ENCODE data around the gene AQP7.
"Not testable (repeated sequence)": the region's sequence is repeated elsewhere in the genome, so short reads cannot be mapped to it uniquely, and the experiment has no call there.

AQP7 gene

GRCh38 chr9:33393581-33393980, 8.8 kb downstream of the AQP7 start:
- no peak for DNase-seq

- not testable (repeated sequence) for DNase-seq
These were observed 9.8 kb downstream of the AQP7 start for GRCh38 chr9:33392591-33393021.

GRCh38 chr9:33391111-33391771, 11.1 kb downstream of the AQP7 start:
- peak; percentile 15 for DNase-seq

- no peak for DNase-seq
These were observed 14.0 kb downstream of the AQP7 start for GRCh38 chr9:33388110-33388994.

- not testable (repeated sequence) for DNase-seq
These were observed 15.4 kb downstream of the AQP7 start for GRCh38 chr9:33386998-33387397.

- not testable (repeated sequence) for DNase-seq
These were observed 15.7 kb downstream of the AQP7 start for GRCh38 chr9:33386641-33386996.

- not testable (repeated sequence) for DNase-seq
These were observed 16.3 kb downstream of the AQP7 start for GRCh38 chr9:33385979-33386640.

GRCh38 chr9:33385536-33385935, 16.8 kb downstream of the AQP7 start:
- not testable (repeated sequence) for DNase-seq

GRCh38 chr9:33383396-33383795, 19.0 kb downstream of the AQP7 start:
- not testable (repeated sequence) for DNase-seq

GRCh38 chr9:33382397-33382796, 20.0 kb downstream of the AQP7 start:
- DNase-seq, result not testable (repeated sequence)

- DNase-seq, result no peak
These were observed 21.1 kb downstream of the AQP7 start for GRCh38 chr9:33381231-33381791.

GRCh38 chr9:33380390-33381094, 21.8 kb downstream of the AQP7 start:
- no peak for DNase-seq

- no peak for DNase-seq
These were observed 22.5 kb downstream of the AQP7 start for GRCh38 chr9:33379666-33380389.

GRCh38 chr9:33378121-33378795, 24.1 kb downstream of the AQP7 start:
- no peak for DNase-seq

GRCh38 chr9:33377089-33377715, 25.2 kb downstream of the AQP7 start:
- no peak for DNase-seq

GRCh38 chr9:33375841-33376321, 26.5 kb downstream of the AQP7 start:
- no peak for DNase-seq

- no peak for DNase-seq
These were observed 27.0 kb downstream of the AQP7 start for GRCh38 chr9:33375238-33375840.

- peak; percentile 54 for DNase-seq
These were observed 27.6 kb downstream of the AQP7 start for GRCh38 chr9:33374634-33375237.

GRCh38 chr9:33374190-33374589, 28.2 kb downstream of the AQP7 start:
- no peak for DNase-seq

- DNase-seq, result no peak
These were observed 29.5 kb downstream of the AQP7 start for GRCh38 chr9:33372900-33373299.

Data from NCI-H1092 (cell line).